NOMO-1 treated with DMSO at 0.1 percent for 48 hours (cell line): Measurements from ENCODE around the gene HDAC8.

ENCODE experiments used
- DNase-seq: peaks from one replicate; lab custom pipeline; 2025; ENCODE audit not compliant: unreplicated experiment; lab: John Stamatoyannopoulos, UW

The HDAC8 gene

GRCh38 chrX:72299891-72300630 lies 272.6 kb downstream of the HDAC8 start:
- DNase-seq: no peak

GRCh38 chrX:72297953-72298730 lies 274.5 kb downstream of the HDAC8 start:
- DNase-seq: no peak

GRCh38 chrX:72296991-72297390 lies 275.7 kb downstream of the HDAC8 start:
- no peak for DNase-seq

GRCh38 chrX:72295745-72296144 lies 276.9 kb downstream of the HDAC8 start:
- DNase-seq: no peak

GRCh38 chrX:72294497-72294896 lies 278.1 kb downstream of the HDAC8 start:
- no peak for DNase-seq

- DNase-seq: no peak
Observed at GRCh38 chrX:72282302-72282701, 290.3 kb downstream of the HDAC8 start.

GRCh38 chrX:72280321-72280845 lies 292.3 kb downstream of the HDAC8 start:
- no peak for DNase-seq
